Measurements from ENCODE around the gene UCN. TPM values are rescaled to one million over a fixed set of nuclear protein-coding genes. Genes with fewer than 3 reads are reported as not detected.
"Not testable (repeated sequence)": the region's sequence is repeated elsewhere in the genome, so short reads cannot be mapped to it uniquely, and the experiment has no call there.

Gene UCN
- total RNA-seq, 3 donors from 2014 or later = 0.52 to 1.2 (median 0.92) TPM

DNA sequence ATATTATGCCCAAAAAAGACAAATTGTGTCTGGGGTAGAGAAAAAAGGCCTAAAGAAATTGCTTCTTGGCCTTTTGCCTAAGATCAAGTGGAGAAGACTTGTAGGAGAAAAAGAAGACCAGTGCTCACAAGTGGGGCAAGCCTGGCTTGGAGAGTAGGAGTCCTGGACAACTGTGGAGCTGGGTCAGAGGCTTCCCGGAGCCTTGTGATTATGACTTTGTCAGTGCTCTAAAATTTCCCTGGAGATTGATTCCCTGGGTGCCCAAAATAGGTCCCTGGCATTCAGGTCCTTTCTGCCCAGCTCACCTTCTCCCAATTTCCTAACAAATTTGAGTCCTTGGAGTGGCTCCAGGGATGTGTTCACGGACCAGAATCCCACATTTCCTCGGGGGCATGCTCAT is 26.8 kb downstream of the UCN start:
- H3K4me1 ChIP-seq (ENCODE audit: low read depth) = no peaks in the 10 kb centered on the region
- TF ChIP-seq, protein P1, sequence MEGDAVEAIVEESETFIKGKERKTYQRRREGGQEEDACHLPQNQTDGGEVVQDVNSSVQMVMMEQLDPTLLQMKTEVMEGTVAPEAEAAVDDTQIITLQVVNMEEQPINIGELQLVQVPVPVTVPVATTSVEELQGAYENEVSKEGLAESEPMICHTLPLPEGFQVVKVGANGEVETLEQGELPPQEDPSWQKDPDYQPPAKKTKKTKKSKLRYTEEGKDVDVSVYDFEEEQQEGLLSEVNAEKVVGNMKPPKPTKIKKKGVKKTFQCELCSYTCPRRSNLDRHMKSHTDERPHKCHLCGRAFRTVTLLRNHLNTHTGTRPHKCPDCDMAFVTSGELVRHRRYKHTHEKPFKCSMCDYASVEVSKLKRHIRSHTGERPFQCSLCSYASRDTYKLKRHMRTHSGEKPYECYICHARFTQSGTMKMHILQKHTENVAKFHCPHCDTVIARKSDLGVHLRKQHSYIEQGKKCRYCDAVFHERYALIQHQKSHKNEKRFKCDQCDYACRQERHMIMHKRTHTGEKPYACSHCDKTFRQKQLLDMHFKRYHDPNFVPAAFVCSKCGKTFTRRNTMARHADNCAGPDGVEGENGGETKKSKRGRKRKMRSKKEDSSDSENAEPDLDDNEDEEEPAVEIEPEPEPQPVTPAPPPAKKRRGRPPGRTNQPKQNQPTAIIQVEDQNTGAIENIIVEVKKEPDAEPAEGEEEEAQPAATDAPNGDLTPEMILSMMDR (IDR thresholded peaks at IDR 0.05) = no peak
- ATAC-seq (no peak), DNase-seq (no peak)
- H3K36me3 ChIP-seq (ENCODE audit: low read depth) = no peaks in the 10 kb centered on the region
- intact Hi-C loops (cut with DNase I, micrococcal nuclease) = loop anchor here in 1 of 2 donors (10.0 kb wide), 1 partner anchor 187 kb away; no protein-coding TSS in a partner anchor
- H3K9me3 ChIP-seq = no peaks in the 10 kb centered on the region
- no peak overlapping the region for H3K4me3 ChIP-seq

DNA sequence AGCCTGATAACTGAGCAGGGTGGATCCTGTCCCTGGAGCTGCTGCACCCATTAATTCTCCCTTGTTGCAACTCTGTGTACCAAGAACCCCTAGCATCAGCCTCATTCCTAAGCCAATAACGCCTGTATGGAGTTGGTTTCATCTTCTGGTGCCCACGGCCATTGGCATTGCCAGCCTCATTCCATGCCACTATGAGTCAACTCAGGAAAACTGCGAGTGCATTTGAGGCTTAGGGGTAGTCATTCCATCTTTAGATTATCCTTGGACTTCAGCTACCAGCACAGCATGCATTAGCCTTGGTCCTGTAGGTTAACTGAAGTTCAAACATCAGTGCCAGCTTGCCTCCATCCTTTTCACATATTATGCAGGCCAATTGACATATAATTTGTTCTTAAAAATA is 27.4 kb downstream of the UCN start:
- intact Hi-C loops (cut with DNase I, micrococcal nuclease) = loop anchor here in 1 of 2 donors (10.0 kb wide), 1 partner anchor 186 kb away; no protein-coding TSS in a partner anchor
- ATAC-seq = no peak
- Histone ChIP-seq H3K36me3 (ENCODE audit: low read depth) (no peaks in the 10 kb centered on the region), H3K4me1 (ENCODE audit: low read depth) (no peaks in the 10 kb centered on the region), H3K4me3 (no peak overlapping the region), H3K9me3 (no peaks in the 10 kb centered on the region)
- TF ChIP-seq, protein P1 (IDR thresholded peaks at IDR 0.05) = no peak
- no peak for DNase-seq

DNA sequence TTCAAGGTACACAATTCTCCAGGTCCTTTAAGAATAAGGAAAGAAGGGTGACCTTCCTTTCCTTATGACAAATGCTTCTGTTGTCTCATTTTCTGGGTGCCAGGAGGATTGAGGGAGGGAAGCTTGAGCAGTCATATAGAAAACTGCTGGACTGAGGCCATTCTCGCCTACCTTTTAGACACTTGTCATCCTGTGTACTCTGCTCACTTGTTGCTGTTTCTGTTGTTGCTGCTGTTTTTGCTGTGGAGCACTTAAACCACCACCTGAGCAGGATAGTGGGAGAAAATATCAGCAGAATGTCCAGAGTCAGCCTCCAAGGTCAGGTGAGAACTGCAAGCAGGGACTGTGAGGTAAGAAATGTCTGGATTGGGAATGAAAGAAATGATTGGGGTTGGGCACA is 30.2 kb downstream of the UCN start:
- no peaks in the 10 kb centered on the region for H3K9me3 ChIP-seq
- intact Hi-C loops (cut with DNase I, micrococcal nuclease) = loop anchor here in 1 of 2 donors (10.0 kb wide), 1 partner anchor 313 kb away; no protein-coding TSS in a partner anchor
- no peak for ATAC-seq
- H3K36me3 ChIP-seq (ENCODE audit: low read depth) = no peaks in the 10 kb centered on the region
- no peak overlapping the region for H3K4me3 ChIP-seq
- TF ChIP-seq, protein P1 (IDR thresholded peaks at IDR 0.05) = no peak
- DNase-seq = no peak
- H3K4me1 ChIP-seq (ENCODE audit: low read depth) = no peaks in the 10 kb centered on the region

DNA sequence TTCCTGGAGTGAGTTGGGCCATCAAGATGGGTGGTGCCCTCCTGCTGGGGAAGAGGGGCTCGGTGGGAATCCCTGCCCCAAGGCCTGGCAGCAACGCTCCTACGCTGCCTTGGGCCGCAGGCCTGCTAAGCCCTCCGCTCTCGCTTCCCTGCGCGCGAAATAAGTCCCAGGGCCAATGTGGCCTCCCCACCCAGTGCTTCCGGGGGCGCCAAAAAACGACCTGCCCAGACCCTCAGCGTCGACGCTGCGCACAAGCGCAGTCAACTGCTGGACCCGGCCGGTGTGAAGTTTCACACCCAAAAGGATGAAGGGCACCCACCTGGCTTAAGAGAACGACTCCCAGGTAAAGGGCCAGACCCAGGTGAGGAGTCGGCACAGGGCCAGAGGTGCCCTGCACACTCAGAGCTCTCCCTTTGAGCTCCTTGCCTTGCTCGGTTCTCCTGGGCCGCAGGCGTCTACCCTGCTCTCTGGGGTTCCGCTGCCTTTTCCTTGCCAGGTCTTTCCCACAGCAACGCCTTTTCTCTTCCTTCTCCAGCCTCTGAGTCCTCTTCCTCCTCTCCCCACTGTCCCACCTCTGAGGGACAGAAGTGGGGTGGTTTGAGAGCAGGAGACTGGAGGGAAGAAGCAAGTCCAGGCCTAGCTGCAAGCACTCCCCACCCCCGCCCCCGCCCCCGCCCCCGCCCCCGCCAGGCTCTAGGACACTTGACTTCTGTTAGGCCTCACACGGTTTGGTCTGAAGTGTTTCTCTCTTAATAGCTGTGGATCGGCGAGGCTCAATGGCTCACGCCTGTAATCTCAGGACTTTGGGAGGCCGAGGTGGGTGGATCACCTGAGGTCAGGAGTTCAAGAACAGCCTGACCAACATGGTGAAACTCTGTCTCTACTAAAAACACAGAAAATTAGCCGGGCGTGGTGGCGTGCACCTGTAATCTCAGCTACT is 32.8 kb downstream of the UCN start, which contains the start of gene DNAJC5G:
DNAJC5G (plus strand) TSS at position 223 of the 940 bp plus-strand sequence. CDS start 1,296 bp downstream, outside the sequence.
- no peaks in the 10 kb centered on the region for H3K36me3 ChIP-seq (ENCODE audit: low read depth)

DNA sequence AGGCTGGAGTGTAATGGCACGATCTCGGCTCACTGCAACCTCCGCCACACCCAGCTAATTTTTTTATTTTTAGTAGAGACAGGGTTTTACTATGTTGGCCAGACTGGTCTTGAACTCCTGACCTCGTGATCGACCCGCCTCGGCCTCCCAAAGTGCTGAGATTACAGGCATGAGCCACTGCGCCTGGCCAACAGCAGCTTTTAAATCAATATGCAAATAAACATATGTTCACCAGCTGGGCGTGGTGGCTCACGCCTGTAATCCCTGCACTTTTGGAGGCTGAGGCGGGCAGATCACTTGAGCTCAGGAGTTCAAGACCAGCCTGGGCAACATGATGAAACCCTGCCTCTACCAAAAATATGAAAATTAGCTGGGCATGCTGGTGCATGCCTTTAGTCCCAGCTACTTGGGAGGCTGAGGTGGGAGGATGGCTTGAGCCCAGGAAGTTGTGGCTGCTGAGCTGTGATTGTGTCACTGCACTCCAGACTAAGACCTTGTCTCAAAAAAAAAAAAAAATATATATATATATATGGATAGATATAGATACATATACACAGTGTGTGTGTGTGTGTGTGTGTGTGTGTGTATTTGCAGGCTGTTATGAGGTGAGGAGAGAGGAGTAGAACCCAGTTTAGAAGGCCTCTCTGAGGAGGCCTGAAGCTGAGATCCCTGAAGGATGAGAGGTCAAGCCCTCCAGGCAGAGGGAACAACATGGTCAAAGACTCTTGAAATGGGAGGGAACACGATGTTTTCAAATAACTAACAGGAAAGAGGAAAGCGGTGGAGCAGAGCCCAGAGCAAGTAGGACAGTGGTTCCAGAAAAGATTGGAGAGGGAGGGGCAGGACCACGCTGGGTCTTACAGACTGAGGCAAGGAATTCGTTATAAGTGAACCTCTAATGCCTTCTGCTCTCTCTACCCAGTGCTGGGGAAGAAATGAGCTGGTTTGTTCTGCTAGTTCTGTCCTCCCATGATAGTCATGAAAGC is 35.4 kb downstream of the UCN start:
- intact Hi-C loops (cut with DNase I, micrococcal nuclease) = loop anchor here in 1 of 2 donors (10.0 kb wide), 1 partner anchor 308 kb away; no protein-coding TSS in a partner anchor
- not testable (repeated sequence) for H3K4me1 ChIP-seq (ENCODE audit: low read depth); H3K4me3 ChIP-seq; H3K36me3 ChIP-seq (ENCODE audit: low read depth); DNase-seq; H3K9me3 ChIP-seq; ATAC-seq

More for the DNA sequence above, 32.8 kb downstream of the UCN start, which contains the start of gene DNAJC5G:
- intact Hi-C loops (cut with DNase I, micrococcal nuclease) = loop anchor here in 1 of 2 donors (10.0 kb wide), 1 partner anchor 311 kb away; no protein-coding TSS in a partner anchor
- Histone ChIP-seq H3K4me1 (ENCODE audit: low read depth) (no peaks in the 10 kb centered on the region), H3K9me3 (no peaks in the 10 kb centered on the region), H3K4me3 (no peak within 1 kb of the TSS)
- ATAC-seq (no peak), DNase-seq (no peak)
- TF ChIP-seq, protein P1 (IDR thresholded peaks at IDR 0.05) = no peak

Measured in mucosa of descending colon (tissue), 3 donors.